Mammary epithelial cell (primary cell): ENCODE measurements around the gene DEXI.

Source experiments
- EZH2 ChIP-seq: IDR thresholded peaks from 2 replicates; pipeline ENCODE4 v1.6.1; 2012; ENCODE audit warnings: low read length, inconsistent platforms, borderline replicate concordance
- TF ChIP-seq, protein P1 (sequence below), 2 donors: IDR thresholded peaks in 1 of 2; conservative IDR thresholded peaks in 1 of 2; 2 replicates each; pipeline ENCODE4 v1.5.1; 2011 to 2012; ENCODE audit warnings: inconsistent platforms in 2 of 2, low read length in 2 of 2, mild to moderate bottlenecking in 2 of 2, control low read depth in 1 of 2, low read depth in 1 of 2; ENCODE audit not compliant: insufficient read depth in 1 of 2; ENCODE audit errors: extremely low read depth in 1 of 2

GRCh38 chr16:10982465-10983150 is 40.3 kb upstream of the DEXI start:
- TF ChIP-seq, protein P1, sequence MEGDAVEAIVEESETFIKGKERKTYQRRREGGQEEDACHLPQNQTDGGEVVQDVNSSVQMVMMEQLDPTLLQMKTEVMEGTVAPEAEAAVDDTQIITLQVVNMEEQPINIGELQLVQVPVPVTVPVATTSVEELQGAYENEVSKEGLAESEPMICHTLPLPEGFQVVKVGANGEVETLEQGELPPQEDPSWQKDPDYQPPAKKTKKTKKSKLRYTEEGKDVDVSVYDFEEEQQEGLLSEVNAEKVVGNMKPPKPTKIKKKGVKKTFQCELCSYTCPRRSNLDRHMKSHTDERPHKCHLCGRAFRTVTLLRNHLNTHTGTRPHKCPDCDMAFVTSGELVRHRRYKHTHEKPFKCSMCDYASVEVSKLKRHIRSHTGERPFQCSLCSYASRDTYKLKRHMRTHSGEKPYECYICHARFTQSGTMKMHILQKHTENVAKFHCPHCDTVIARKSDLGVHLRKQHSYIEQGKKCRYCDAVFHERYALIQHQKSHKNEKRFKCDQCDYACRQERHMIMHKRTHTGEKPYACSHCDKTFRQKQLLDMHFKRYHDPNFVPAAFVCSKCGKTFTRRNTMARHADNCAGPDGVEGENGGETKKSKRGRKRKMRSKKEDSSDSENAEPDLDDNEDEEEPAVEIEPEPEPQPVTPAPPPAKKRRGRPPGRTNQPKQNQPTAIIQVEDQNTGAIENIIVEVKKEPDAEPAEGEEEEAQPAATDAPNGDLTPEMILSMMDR (conservative IDR thresholded peaks at IDR 0.05 in 1 of 2, IDR thresholded peaks at IDR 0.05 in 1 of 2; ENCODE audit: extremely low read depth in 1 of 2, insufficient read depth in 1 of 2, low read depth in 1 of 2, low read length in 2 of 2): no peak
- no peak for TF ChIP-seq EZH2
